Measurements from ENCODE around the gene ARF1. TPM values are rescaled to one million over a fixed set of nuclear protein-coding genes. Genes with fewer than 3 reads are reported as not detected.

ARF1 gene
- polyA plus RNA-seq, 4 donors = 375 to 490 (median 410) TPM

DNA sequence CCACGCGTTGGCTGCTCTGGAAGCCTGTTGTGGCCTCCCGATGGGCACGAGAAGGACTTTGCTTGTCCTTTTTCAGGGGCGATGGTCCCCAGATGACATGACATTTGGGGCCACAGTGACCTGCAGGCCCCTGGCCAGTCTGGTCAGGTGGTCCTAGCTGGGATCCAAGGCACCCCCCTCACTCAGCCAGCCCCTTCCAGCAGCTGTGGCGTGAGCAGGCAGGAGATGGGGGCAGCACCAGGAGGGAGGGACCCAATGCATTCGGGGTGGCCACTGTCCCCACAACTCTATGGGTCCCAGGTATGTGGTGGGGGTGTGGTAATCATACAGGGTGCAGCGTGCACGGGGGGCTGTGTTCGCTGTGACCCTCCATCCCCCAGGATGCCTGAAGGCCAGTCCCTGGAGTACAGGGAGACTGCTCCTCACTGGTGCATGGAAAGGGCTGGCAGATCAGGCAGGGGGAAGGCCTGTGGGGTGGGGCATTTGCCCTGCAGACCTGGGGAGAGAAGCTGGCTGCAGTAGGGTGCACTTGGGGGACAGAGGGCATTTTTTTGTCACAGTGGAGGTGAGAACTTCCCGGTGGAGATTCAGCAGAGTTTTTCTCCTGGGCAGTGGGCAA, 44.0 kb upstream of the ARF1 start:
- Histone ChIP-seq H3K27ac (ENCODE audit: low read depth in 1 of 3, low read length in 2 of 3) (no peak overlapping the region), H3K4me3 (ENCODE audit: low read depth in 1 of 3, low read length in 3 of 3) (no peak overlapping the region), H3K36me3 (ENCODE audit: control insufficient read depth in 3 of 3, insufficient read depth in 2 of 3, low read depth in 1 of 3, low read length in 3 of 3) (no peaks in the 10 kb centered on the region), H3K27me3 (ENCODE audit: control insufficient read depth in 3 of 3, insufficient read depth in 3 of 3, low read length in 3 of 3) (peaks cover 0 to 45% (median 24%) of the 10 kb centered on the region in 3 donors), H3K9me3 (ENCODE audit: control insufficient read depth in 2 of 2, insufficient read depth in 1 of 2, low read depth in 1 of 2, low read length in 1 of 2) (no peaks in the 10 kb centered on the region), H3K4me1 (ENCODE audit: control insufficient read depth in 3 of 3, insufficient read depth in 2 of 3, low read depth in 1 of 3, low read length in 2 of 3) (no peaks in the 10 kb centered on the region)
- WGBS, 3 donors = 66 to 74% (median 68%) methylated on average over 11 of the region's 11 CpGs
- no peak for FAIRE-seq
- DNase-seq = no peak

DNA sequence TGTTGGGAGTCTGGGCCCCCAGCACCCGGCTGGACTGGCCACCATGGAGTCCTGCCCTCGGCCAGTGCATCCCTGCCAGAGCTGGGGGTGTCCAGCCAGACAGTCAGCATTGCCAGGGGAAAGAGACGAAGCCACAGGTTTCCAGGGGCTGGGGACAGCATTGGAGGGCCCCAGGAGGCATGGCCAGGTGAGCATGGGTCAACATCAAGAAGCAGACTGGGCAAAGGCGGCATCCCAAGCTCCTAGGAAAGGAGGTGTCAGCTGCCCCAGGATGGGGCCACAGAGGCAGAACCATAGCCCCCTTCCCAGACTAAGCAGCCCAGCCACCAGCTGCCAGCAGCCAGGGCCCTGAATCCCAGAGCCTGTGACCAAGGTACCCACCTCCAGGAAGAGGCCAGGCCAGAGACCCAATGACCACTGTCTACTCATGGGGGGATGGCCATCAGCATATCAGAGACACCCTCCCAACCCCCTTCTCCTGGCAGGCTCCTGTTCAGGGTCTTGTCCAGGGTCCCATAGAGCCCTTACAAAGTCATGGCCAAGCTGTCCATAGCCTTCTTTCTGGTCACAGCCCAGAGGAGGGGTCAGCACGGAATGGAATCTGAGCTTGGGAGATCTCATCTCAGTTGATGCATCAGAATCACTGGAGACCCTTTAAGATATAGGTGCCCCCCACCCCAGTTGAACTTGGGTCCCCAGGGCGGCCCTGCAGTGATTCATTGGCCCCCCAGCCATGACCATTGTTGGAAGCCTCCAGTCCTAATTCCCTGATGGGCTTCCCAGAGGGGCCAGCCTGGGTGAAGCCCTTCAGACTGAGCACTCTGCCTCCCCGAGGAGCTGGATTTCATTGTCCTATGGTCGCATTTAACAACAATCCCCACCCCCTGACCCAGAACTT, 43.3 kb upstream of the ARF1 start:
- Histone ChIP-seq H3K4me1 (ENCODE audit: control insufficient read depth in 3 of 3, insufficient read depth in 2 of 3, low read depth in 1 of 3, low read length in 2 of 3) (no peaks in the 10 kb centered on the region), H3K36me3 (ENCODE audit: control insufficient read depth in 3 of 3, insufficient read depth in 2 of 3, low read depth in 1 of 3, low read length in 3 of 3) (no peaks in the 10 kb centered on the region), H3K27me3 (ENCODE audit: control insufficient read depth in 3 of 3, insufficient read depth in 3 of 3, low read length in 3 of 3) (peaks cover 0 to 45% (median 24%) of the 10 kb centered on the region in 3 donors), H3K4me3 (ENCODE audit: low read depth in 1 of 3, low read length in 3 of 3) (no peak overlapping the region), H3K27ac (ENCODE audit: low read depth in 1 of 3, low read length in 2 of 3) (no peak overlapping the region), H3K9me3 (ENCODE audit: control insufficient read depth in 2 of 2, insufficient read depth in 1 of 2, low read depth in 1 of 2, low read length in 1 of 2) (no peaks in the 10 kb centered on the region)
- FAIRE-seq (no peak), DNase-seq (no peak)
- WGBS, 3 donors = 71 to 75% (median 74%) methylated on average over 8 of the region's 8 CpGs

DNA sequence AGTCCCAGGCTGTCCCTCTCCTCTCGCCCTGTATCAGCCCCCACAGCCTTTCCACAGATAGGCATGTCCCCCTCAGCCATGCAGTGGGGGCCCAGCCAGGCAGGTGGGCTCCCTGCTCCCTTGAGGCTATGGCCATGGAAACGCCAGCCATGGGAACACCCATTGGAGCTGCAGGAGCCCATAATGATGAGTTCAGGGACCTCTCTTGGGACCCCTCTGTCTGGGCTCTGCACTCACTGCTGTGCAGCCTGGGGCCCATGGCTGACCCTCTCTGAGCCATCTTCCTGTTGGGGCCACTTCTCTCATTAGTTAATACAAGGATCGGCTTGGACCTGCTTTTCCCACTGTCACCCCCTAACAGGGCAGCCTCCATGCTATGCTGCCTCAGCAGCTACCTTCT, 42.5 kb upstream of the ARF1 start:
- H3K9me3 ChIP-seq (ENCODE audit: control insufficient read depth in 2 of 2, insufficient read depth in 1 of 2, low read depth in 1 of 2, low read length in 1 of 2) = no peaks in the 10 kb centered on the region
- no peaks in the 10 kb centered on the region for H3K36me3 ChIP-seq (ENCODE audit: control insufficient read depth in 3 of 3, insufficient read depth in 2 of 3, low read depth in 1 of 3, low read length in 3 of 3)
- H3K4me1 ChIP-seq (ENCODE audit: control insufficient read depth in 3 of 3, insufficient read depth in 2 of 3, low read depth in 1 of 3, low read length in 2 of 3) = no peaks in the 10 kb centered on the region
- peaks cover 0 to 48% (median 24%) of the 10 kb centered on the region in 3 donors for H3K27me3 ChIP-seq (ENCODE audit: control insufficient read depth in 3 of 3, insufficient read depth in 3 of 3, low read length in 3 of 3)
- DNase-seq (no peak), FAIRE-seq (no peak)
- H3K4me3 ChIP-seq (ENCODE audit: low read depth in 1 of 3, low read length in 3 of 3) = no peak overlapping the region
- 64 to 75% (median 66%) methylated on average over 3 of the region's 3 CpGs for WGBS, 3 donors
- no peak overlapping the region for H3K27ac ChIP-seq (ENCODE audit: low read depth in 1 of 3, low read length in 2 of 3)

DNA sequence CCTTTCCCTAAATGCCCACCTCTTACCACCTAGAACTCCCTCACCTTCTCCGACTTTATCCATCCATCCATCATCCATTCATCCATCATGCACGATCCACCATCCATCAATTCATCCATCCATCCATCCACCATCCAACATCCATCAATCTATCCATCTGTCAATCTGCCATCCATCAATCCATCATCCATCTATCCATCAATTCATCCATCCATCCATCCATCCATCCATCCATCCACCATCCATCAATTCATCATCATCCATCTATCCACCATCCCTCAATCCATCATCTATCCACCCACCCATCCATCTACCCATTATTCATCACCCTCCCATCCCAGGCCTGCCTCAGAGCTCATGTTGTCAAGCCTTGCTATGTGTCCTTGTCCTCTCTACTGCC, 41.2 kb upstream of the ARF1 start:
- Histone ChIP-seq H3K36me3 (ENCODE audit: control insufficient read depth in 3 of 3, insufficient read depth in 2 of 3, low read depth in 1 of 3, low read length in 3 of 3) (no peaks in the 10 kb centered on the region), H3K27me3 (ENCODE audit: control insufficient read depth in 3 of 3, insufficient read depth in 3 of 3, low read length in 3 of 3) (peaks cover 0 to 45% (median 21%) of the 10 kb centered on the region in 3 donors), H3K27ac (ENCODE audit: low read depth in 1 of 3, low read length in 2 of 3) (no peak overlapping the region), H3K9me3 (ENCODE audit: control insufficient read depth in 2 of 2, insufficient read depth in 1 of 2, low read depth in 1 of 2, low read length in 1 of 2) (no peaks in the 10 kb centered on the region), H3K4me1 (ENCODE audit: control insufficient read depth in 3 of 3, insufficient read depth in 2 of 3, low read depth in 1 of 3, low read length in 2 of 3) (no peaks in the 10 kb centered on the region), H3K4me3 (ENCODE audit: low read depth in 1 of 3, low read length in 3 of 3) (no peak overlapping the region)
- WGBS, 3 donors = 68 to 79% (median 75%) methylated on average over 2 of the region's 2 CpGs
- FAIRE-seq (no peak), DNase-seq (no peak)

DNA sequence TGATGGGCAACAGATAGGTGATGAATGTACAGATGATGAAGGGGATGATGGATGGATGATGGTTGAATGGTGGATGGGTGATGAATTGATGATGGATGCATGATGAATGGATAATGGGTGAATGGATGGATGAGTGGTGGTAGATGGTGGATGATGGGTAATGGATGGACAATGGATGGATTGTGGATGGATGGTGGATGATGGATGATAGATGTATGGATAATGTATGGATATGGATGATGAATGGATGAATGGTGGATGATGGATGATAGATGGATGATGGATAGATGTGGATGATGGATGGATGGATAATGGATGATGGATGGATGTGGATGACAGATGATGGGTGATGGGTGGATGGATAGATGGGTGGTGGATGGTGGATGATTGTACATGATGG, 40.0 kb upstream of the ARF1 start:
- Histone ChIP-seq H3K4me3 (ENCODE audit: low read depth in 1 of 3, low read length in 3 of 3) (no peak overlapping the region), H3K36me3 (ENCODE audit: control insufficient read depth in 3 of 3, insufficient read depth in 2 of 3, low read depth in 1 of 3, low read length in 3 of 3) (no peaks in the 10 kb centered on the region), H3K9me3 (ENCODE audit: control insufficient read depth in 2 of 2, insufficient read depth in 1 of 2, low read depth in 1 of 2, low read length in 1 of 2) (no peaks in the 10 kb centered on the region), H3K27me3 (ENCODE audit: control insufficient read depth in 3 of 3, insufficient read depth in 3 of 3, low read length in 3 of 3) (peaks cover 0 to 36% (median 14%) of the 10 kb centered on the region in 3 donors), H3K4me1 (ENCODE audit: control insufficient read depth in 3 of 3, insufficient read depth in 2 of 3, low read depth in 1 of 3, low read length in 2 of 3) (no peaks in the 10 kb centered on the region), H3K27ac (ENCODE audit: low read depth in 1 of 3, low read length in 2 of 3) (no peak overlapping the region)
- FAIRE-seq = no peak
- DNase-seq = no peak

DNA sequence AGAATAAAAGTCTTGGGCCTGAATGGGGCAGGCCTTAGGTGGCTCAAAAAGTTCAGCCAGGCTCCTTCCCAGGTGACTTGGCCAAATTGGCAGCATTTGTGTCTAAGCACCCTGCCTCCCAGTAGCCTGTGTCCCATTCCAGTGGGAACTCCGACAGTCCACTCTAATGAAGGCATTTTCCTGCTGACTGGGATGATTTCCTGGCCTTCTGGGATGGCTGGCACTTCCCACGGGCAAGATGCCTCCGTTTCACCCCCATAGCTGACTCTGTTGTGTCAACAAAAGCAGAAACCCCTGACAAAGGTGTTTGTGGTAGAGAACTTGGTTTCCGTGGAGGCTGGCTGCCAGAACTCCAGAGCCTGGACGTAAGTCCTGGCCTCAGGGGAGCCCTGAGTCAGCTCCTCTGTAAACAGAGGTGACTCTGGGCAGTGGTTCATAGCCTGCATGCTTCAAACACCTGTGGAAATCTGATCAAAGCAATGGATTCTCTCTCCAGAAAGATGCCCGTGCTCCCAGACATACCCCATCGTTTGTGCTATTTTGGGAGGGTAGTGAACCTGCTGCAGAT, 39.1 kb upstream of the ARF1 start:
- DNase-seq = no peak
- H3K4me1 ChIP-seq (ENCODE audit: control insufficient read depth in 3 of 3, insufficient read depth in 2 of 3, low read depth in 1 of 3, low read length in 2 of 3) = no peaks in the 10 kb centered on the region
- peaks cover 0 to 28% (median 8%) of the 10 kb centered on the region in 3 donors for H3K27me3 ChIP-seq (ENCODE audit: control insufficient read depth in 3 of 3, insufficient read depth in 3 of 3, low read length in 3 of 3)
- H3K36me3 ChIP-seq (ENCODE audit: control insufficient read depth in 3 of 3, insufficient read depth in 2 of 3, low read depth in 1 of 3, low read length in 3 of 3) = no peaks in the 10 kb centered on the region
- no peak overlapping the region for H3K4me3 ChIP-seq (ENCODE audit: low read depth in 1 of 3, low read length in 3 of 3)
- no peak for FAIRE-seq
- H3K27ac ChIP-seq (ENCODE audit: low read depth in 1 of 3, low read length in 2 of 3) = no peak overlapping the region
- no peaks in the 10 kb centered on the region for H3K9me3 ChIP-seq (ENCODE audit: control insufficient read depth in 2 of 2, insufficient read depth in 1 of 2, low read depth in 1 of 2, low read length in 1 of 2)
- WGBS, 3 donors = 47 to 53% (median 47%) methylated on average over 7 of the region's 7 CpGs

DNA sequence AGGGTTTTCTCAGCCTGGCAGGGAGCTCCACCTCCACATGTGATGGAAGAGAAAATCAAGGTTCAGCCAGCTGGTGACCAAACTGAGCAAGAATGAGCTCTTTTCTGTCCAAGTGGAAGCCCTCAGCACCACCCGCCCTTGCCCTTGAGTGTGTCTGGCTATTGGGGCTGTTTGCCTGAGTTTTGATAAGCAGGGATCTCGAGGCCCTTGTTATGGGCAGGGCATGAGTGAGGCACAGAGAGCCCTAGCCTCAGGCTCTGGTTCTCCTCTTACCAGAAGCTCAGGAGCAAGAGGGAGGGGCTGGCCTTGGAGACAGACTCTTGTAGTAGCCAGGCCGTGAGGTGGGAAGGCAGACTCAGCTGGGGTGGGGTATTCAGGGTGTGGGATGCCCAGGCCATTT, 37.5 kb upstream of the ARF1 start:
- FAIRE-seq = no peak
- Histone ChIP-seq H3K27me3 (ENCODE audit: control insufficient read depth in 3 of 3, insufficient read depth in 3 of 3, low read length in 3 of 3) (peaks cover 0 to 13% (median 0%) of the 10 kb centered on the region in 3 donors), H3K9me3 (ENCODE audit: control insufficient read depth in 2 of 2, insufficient read depth in 1 of 2, low read depth in 1 of 2, low read length in 1 of 2) (no peaks in the 10 kb centered on the region), H3K4me3 (ENCODE audit: low read depth in 1 of 3, low read length in 3 of 3) (no peak overlapping the region), H3K27ac (ENCODE audit: low read depth in 1 of 3, low read length in 2 of 3) (no peak overlapping the region), H3K36me3 (ENCODE audit: control insufficient read depth in 3 of 3, insufficient read depth in 2 of 3, low read depth in 1 of 3, low read length in 3 of 3) (no peaks in the 10 kb centered on the region), H3K4me1 (ENCODE audit: control insufficient read depth in 3 of 3, insufficient read depth in 2 of 3, low read depth in 1 of 3, low read length in 2 of 3) (no peaks in the 10 kb centered on the region)
- 56 to 66% (median 59%) methylated on average over 3 of the region's 3 CpGs for WGBS, 3 donors
- no peak for DNase-seq

DNA sequence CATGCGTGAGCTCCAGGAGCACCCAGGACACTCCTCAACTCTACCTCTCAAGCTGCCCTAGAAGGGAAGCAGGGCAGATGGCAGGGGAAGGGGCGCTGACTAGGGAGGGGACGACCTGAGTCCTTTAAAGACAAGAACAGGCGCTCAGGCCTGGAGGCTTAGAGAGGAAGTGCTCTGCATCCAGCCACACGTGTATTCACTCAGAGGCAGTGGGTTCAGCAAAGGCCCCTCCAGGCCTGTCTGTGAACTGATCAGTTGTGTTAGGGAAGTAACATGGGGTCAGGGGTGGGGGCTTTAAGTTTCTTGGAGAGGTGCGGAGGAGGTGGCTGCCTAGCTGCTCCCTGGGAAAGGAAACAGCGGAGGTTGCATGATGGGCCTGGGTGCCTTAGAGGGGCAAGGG, 37.1 kb upstream of the ARF1 start:
- no peak overlapping the region for H3K4me3 ChIP-seq (ENCODE audit: low read depth in 1 of 3, low read length in 3 of 3)
- H3K36me3 ChIP-seq (ENCODE audit: control insufficient read depth in 3 of 3, insufficient read depth in 2 of 3, low read depth in 1 of 3, low read length in 3 of 3) = no peaks in the 10 kb centered on the region
- H3K27ac ChIP-seq (ENCODE audit: low read depth in 1 of 3, low read length in 2 of 3) = no peak overlapping the region
- no peak for DNase-seq
- 77 to 88% (median 81%) methylated on average over 7 of the region's 7 CpGs for WGBS, 3 donors
- FAIRE-seq = no peak
- peaks cover 0 to 12% (median 0%) of the 10 kb centered on the region in 3 donors for H3K27me3 ChIP-seq (ENCODE audit: control insufficient read depth in 3 of 3, insufficient read depth in 3 of 3, low read length in 3 of 3)
- H3K9me3 ChIP-seq (ENCODE audit: control insufficient read depth in 2 of 2, insufficient read depth in 1 of 2, low read depth in 1 of 2, low read length in 1 of 2) = no peaks in the 10 kb centered on the region
- no peaks in the 10 kb centered on the region for H3K4me1 ChIP-seq (ENCODE audit: control insufficient read depth in 3 of 3, insufficient read depth in 2 of 3, low read depth in 1 of 3, low read length in 2 of 3)

Data from small intestine (tissue), 7 donors.